Progenitor cell of endocrine pancreas (in vitro differentiated cells): ENCODE data around the gene GMDS. TPM values are rescaled to one million over a fixed set of nuclear protein-coding genes. Genes with fewer than 3 reads are reported as not detected.

Experiments
- DNase-seq: peaks from one replicate; pipeline ENCODE4 v3.0.0; 2021; ENCODE audit warnings: low spot score; ENCODE audit not compliant: unreplicated experiment
- H3K27ac Mint-ChIP-seq: 2 replicates; pipeline ENCODE4 v1.8.0; 2021; ENCODE audit warnings: mild to moderate bottlenecking, moderate library complexity, mixed read lengths
- H3K27me3 Mint-ChIP-seq: 2 replicates; pipeline ENCODE4 v1.8.0; 2021; ENCODE audit warnings: mixed read lengths
- H3K36me3 Mint-ChIP-seq: 2 replicates; pipeline ENCODE4 v1.8.0; 2022; ENCODE audit warnings: mixed read lengths; ENCODE audit not compliant: insufficient read depth
- H3K4me1 Mint-ChIP-seq: 2 replicates; pipeline ENCODE4 v1.8.0; 2021; ENCODE audit warnings: low read depth, mixed read lengths
- H3K4me3 Mint-ChIP-seq: 2 replicates; pipeline ENCODE4 v1.8.0; 2021; ENCODE audit warnings: low read depth, mild to moderate bottlenecking, moderate library complexity, mixed read lengths
- H3K9me3 Mint-ChIP-seq: 2 replicates; pipeline ENCODE4 v1.8.0; 2021; ENCODE audit warnings: low read depth, mixed read lengths
- CTCF ChIP-seq: fragments of 200-600 bp; sonication (generic); IDR thresholded peaks from one replicate; pipeline ENCODE4 v1.5.0; 2021; ENCODE audit warnings: antibody characterized with exemption, mild to moderate bottlenecking; ENCODE audit not compliant: unreplicated experiment
- total RNA-seq: library from RNA; stranded (reverse); gene quantifications from 2 replicates; pipeline ENCODE4 v1.2.1, GENCODE V29; 2021

Gene GMDS
- total RNA-seq, 1 donor from 2014 or later, result 17.2 TPM

- no peak overlapping the region for H3K4me3 Mint-ChIP-seq
- DNase-seq, result no peak
- H3K27ac Mint-ChIP-seq, result no peak overlapping the region
- peaks cover 18% of the 10 kb centered on the region for H3K9me3 Mint-ChIP-seq
- H3K36me3 Mint-ChIP-seq, result peaks cover 18% of the 10 kb centered on the region
- H3K27me3 Mint-ChIP-seq, result no peaks in the 10 kb centered on the region
- H3K4me1 Mint-ChIP-seq, result peaks cover 13% of the 10 kb centered on the region
- no peak for TF ChIP-seq CTCF
These were observed 14.2 kb upstream of the GMDS start for GRCh38 chr6:2259574-2259973.

DNA sequence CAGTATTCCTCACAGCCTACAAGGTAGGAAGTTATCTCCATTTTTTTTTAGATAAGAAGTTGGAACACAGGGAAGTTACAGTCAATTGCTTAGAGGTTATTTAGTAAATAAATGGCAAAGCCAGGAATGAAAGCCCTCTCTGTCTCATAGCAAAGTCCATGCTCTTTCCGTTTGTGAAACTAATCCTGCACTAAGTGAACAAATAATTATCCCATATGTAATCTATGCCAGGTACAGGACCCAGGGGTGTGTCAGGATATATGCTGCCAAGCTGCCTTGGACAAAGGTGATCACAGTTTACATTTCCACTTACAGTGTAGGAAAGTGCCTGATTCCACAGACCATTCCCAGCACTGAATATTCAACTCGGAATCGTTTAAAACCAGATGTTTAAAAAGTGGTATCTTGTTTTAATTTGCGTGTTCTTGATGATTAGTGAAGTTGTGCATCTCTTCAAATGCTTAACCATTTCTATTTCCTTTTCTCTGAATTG lies 13.6 kb upstream of the GMDS start:
- Mint-ChIP-seq H3K27ac (no peak overlapping the region), H3K9me3 (peaks cover 18% of the 10 kb centered on the region), H3K36me3 (peaks cover 20% of the 10 kb centered on the region), H3K4me1 (peaks cover 13% of the 10 kb centered on the region), H3K4me3 (no peak overlapping the region), H3K27me3 (no peaks in the 10 kb centered on the region)
- no peak for DNase-seq
- TF ChIP-seq CTCF, result no peak

DNA sequence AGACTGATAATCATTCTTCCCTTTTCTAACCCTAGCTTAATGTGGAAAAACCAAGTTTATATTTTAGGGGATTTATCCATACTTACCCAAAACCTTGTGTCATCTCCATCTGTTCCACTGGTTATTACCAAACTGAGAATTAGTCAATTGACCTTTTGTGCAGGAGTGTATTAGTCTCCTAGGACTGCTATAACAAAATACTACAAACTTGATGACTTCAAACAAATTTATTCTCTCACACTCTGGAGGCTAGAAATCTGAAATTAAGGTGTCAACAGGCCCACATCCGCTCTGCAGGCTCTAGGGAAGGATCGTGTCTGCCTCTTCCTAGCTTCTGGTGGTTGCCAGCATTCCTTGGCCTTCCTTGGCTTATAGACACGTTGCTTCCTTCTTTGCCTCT lies 12.7 kb upstream of the GMDS start:
- Mint-ChIP-seq H3K27ac (no peak overlapping the region), H3K36me3 (peaks cover 21% of the 10 kb centered on the region), H3K9me3 (peaks cover 18% of the 10 kb centered on the region), H3K4me3 (no peak overlapping the region), H3K4me1 (peaks cover 13% of the 10 kb centered on the region), H3K27me3 (no peaks in the 10 kb centered on the region)
- DNase-seq, result no peak
- no peak for TF ChIP-seq CTCF

DNA sequence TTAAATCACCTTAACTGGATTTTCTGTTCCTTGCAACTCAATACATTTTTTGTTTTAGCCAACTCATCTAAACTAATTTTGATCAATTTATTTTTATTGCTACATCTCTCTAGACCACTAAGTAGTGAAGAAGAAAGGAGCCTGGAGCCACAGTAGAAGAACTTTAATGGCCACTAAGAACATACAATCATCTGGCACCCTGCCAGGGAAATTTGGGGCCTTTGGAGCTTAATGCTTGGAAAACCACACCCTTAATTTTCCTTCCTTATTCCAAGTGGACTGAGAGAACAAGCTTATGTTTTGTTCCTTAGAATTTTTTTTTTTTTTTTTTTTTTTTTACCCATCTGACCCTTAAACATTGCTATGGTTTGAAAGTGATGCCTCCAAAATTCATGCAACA lies 12.0 kb upstream of the GMDS start:
- Mint-ChIP-seq H3K4me3 (no peak overlapping the region), H3K4me1 (peaks cover 13% of the 10 kb centered on the region), H3K36me3 (peaks cover 21% of the 10 kb centered on the region), H3K9me3 (peaks cover 18% of the 10 kb centered on the region), H3K27ac (no peak overlapping the region), H3K27me3 (no peaks in the 10 kb centered on the region)
- no peak for DNase-seq
- TF ChIP-seq CTCF, result no peak

DNA sequence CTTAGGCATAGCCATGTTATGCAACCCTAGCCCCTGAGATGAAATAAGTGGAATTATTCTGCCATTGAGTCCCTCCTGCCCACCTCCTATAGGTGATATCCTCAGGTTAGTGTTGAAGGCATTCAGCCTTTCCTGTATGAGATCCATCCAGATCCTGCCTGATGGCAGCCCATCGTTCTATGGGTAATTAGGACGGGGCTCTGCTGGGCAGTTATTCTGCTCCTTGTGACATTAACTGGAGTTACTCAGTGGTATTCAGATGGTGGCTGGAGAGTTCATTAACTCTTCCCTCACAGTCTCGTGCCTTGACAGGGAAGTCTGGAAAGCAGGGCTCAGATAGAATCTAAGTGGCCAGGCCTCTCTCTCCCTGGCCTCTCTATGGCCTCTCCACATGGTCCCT lies 9.3 kb upstream of the GMDS start:
- no peak overlapping the region for H3K27ac Mint-ChIP-seq
- H3K4me1 Mint-ChIP-seq, result peaks cover 13% of the 10 kb centered on the region
- no peak overlapping the region for H3K4me3 Mint-ChIP-seq
- no peaks in the 10 kb centered on the region for H3K27me3 Mint-ChIP-seq
- no peak for TF ChIP-seq CTCF
- peaks cover 18% of the 10 kb centered on the region for H3K9me3 Mint-ChIP-seq
- peaks cover 24% of the 10 kb centered on the region for H3K36me3 Mint-ChIP-seq
- DNase-seq, result no peak
